ENCODE results near the gene SLC2A9. TPM values are rescaled to one million over a fixed set of nuclear protein-coding genes. Genes with fewer than 3 reads are reported as not detected.

SLC2A9 gene
- total and polyA plus RNA-seq, 7 donors = 0.92 to 6.7 (median 5.2) TPM; not detected in 1

- 93% methylated on average over 4 of the region's 4 CpGs for WGBS, 2 donors
- intact Hi-C loops (cut with DNase I) = no loop called here
- no peak for DNase-seq
These were observed 102.8 kb downstream of the SLC2A9 start for GRCh38 chr4:9918484-9918883.

DNA sequence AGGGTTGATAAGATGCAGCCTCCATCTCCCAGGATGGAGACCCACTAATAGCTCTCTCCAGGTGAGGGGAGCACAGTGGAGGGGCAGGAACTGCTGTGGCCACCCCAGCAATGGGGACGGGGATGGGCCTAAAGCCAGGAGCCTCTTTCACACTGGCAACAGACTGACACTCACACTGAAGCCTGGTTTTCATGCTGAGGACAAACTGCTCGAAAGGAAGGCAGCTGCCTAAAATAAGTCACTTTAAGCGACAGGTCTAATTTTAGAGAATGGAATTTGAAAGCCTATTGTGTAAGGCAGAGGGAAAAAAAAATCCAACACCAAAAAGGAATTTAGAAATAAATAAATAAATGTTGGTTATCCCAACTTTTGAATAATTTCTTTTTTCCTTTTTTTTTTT is 104.4 kb downstream of the SLC2A9 start:
- H3K4me3 ChIP-seq = no peak overlapping the region
- no peaks in the 10 kb centered on the region for H3K27me3 ChIP-seq
- no peak for TF ChIP-seq CTCF (IDR thresholded peaks at IDR 0.05)
- TF ChIP-seq POLR2A (IDR thresholded peaks at IDR 0.05) = no peak
- TF ChIP-seq EP300 (IDR thresholded peaks at IDR 0.05) = no peak
- TF ChIP-seq POLR2AphosphoS5 (IDR thresholded peaks at IDR 0.05) = no peak
- intact Hi-C loops (cut with DNase I) = no loop called here
- no peaks in the 10 kb centered on the region for H3K4me1 ChIP-seq
- H3K27ac ChIP-seq = no peak overlapping the region
- no peaks in the 10 kb centered on the region for H3K36me3 ChIP-seq
- 94 to 95% methylated on average over 3 of the region's 3 CpGs for WGBS, 2 donors
- H3K9me3 ChIP-seq = no peaks in the 10 kb centered on the region
- no peak for DNase-seq

More at GRCh38 chr4:9918484-9918883, 102.8 kb downstream of the SLC2A9 start:
- no peaks in the 10 kb centered on the region for H3K9me3 ChIP-seq
- no peaks in the 10 kb centered on the region for H3K27me3 ChIP-seq
- TF ChIP-seq CTCF (IDR thresholded peaks at IDR 0.05) = no peak
- no peak for TF ChIP-seq POLR2A (IDR thresholded peaks at IDR 0.05)
- TF ChIP-seq EP300 (IDR thresholded peaks at IDR 0.05) = no peak
- TF ChIP-seq POLR2AphosphoS5 (IDR thresholded peaks at IDR 0.05) = no peak
- H3K4me3 ChIP-seq = no peak overlapping the region
- no peak overlapping the region for H3K27ac ChIP-seq
- no peaks in the 10 kb centered on the region for H3K36me3 ChIP-seq
- H3K4me1 ChIP-seq = no peaks in the 10 kb centered on the region

- H3K4me3 ChIP-seq = no peak overlapping the region
- H3K27me3 ChIP-seq = no peaks in the 10 kb centered on the region
- H3K27ac ChIP-seq = no peak overlapping the region
- intact Hi-C loops (cut with DNase I) = no loop called here
- no peaks in the 10 kb centered on the region for H3K4me1 ChIP-seq
- WGBS, 2 donors = 85 to 90% methylated on average over 1 of the region's 1 CpG
- H3K36me3 ChIP-seq = no peaks in the 10 kb centered on the region
- DNase-seq = no peak
- H3K9me3 ChIP-seq = no peaks in the 10 kb centered on the region
- TF ChIP-seq POLR2AphosphoS5 (IDR thresholded peaks at IDR 0.05) = no peak
- no peak for TF ChIP-seq POLR2A (IDR thresholded peaks at IDR 0.05)
- no peak for TF ChIP-seq CTCF (IDR thresholded peaks at IDR 0.05)
- TF ChIP-seq EP300 (IDR thresholded peaks at IDR 0.05) = no peak
These were observed 105.0 kb downstream of the SLC2A9 start for GRCh38 chr4:9916346-9916745.

DNA sequence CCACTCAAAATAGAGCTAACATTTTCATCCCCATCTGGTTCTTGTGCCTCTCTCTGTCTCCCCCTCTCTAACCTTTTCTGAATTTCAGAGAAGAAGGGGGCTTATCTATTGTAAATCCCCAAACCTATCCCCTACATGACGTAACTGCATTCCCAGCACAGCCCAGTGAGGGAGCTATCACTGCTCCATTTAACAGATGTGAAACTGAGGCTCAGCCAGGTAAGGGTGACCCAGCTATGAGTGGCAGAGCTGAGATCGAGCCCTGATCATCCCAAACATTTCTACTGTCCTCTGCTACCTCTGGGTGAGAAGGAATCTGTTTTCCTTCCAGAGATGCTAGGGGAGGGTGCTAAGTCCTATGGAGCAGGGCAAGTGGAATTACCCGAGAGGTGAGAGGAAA is 107.5 kb downstream of the SLC2A9 start:
- no peaks in the 10 kb centered on the region for H3K9me3 ChIP-seq
- no peaks in the 10 kb centered on the region for H3K36me3 ChIP-seq
- WGBS, 2 donors = 89% methylated on average over 3 of the region's 3 CpGs
- TF ChIP-seq POLR2A (IDR thresholded peaks at IDR 0.05) = no peak
- TF ChIP-seq POLR2AphosphoS5 (IDR thresholded peaks at IDR 0.05) = no peak
- no peak for TF ChIP-seq EP300 (IDR thresholded peaks at IDR 0.05)
- TF ChIP-seq CTCF (IDR thresholded peaks at IDR 0.05) = no peak
- H3K4me3 ChIP-seq = no peak overlapping the region
- H3K27ac ChIP-seq = no peak overlapping the region
- no peaks in the 10 kb centered on the region for H3K4me1 ChIP-seq
- DNase-seq = no peak
- intact Hi-C loops (cut with DNase I) = no loop called here
- no peaks in the 10 kb centered on the region for H3K27me3 ChIP-seq

GRCh38 chr4:9906996-9907395 is 114.3 kb downstream of the SLC2A9 start:
- no peaks in the 10 kb centered on the region for H3K36me3 ChIP-seq
- no peak for TF ChIP-seq POLR2A (IDR thresholded peaks at IDR 0.05)
- TF ChIP-seq POLR2AphosphoS5 (IDR thresholded peaks at IDR 0.05) = no peak
- TF ChIP-seq EP300 (IDR thresholded peaks at IDR 0.05) = no peak
- no peak for TF ChIP-seq CTCF (IDR thresholded peaks at IDR 0.05)
- 96 to 97% methylated on average over 1 of the region's 1 CpG for WGBS, 2 donors
- no peaks in the 10 kb centered on the region for H3K4me1 ChIP-seq
- DNase-seq = no peak
- intact Hi-C loops (cut with DNase I) = no loop called here
- no peak overlapping the region for H3K27ac ChIP-seq
- no peaks in the 10 kb centered on the region for H3K27me3 ChIP-seq
- no peaks in the 10 kb centered on the region for H3K9me3 ChIP-seq
- no peak overlapping the region for H3K4me3 ChIP-seq
